ENCODE measurements around the gene PTPRT. TPM values are rescaled to one million over a fixed set of nuclear protein-coding genes. Genes with fewer than 3 reads are reported as not detected.

The PTPRT gene
- total RNA-seq, 1 donor: under 0.01 TPM

- H3K9me3 ChIP-seq (ENCODE audit: low read depth, low read length): no peaks in the 10 kb centered on the region
- H3K4me3 ChIP-seq (ENCODE audit: low read length): no peak overlapping the region
- no peaks in the 10 kb centered on the region for H3K27me3 ChIP-seq (ENCODE audit: insufficient read depth, low read length)
- no peaks in the 10 kb centered on the region for H3K4me1 ChIP-seq (ENCODE audit: insufficient read depth, low read length)
These were observed 747.0 kb downstream of the PTPRT start for GRCh38 chr20:42442716-42443115.

- Histone ChIP-seq H3K4me3 (ENCODE audit: low read length) (no peak overlapping the region), H3K9me3 (ENCODE audit: low read depth, low read length) (no peaks in the 10 kb centered on the region), H3K27me3 (ENCODE audit: insufficient read depth, low read length) (no peaks in the 10 kb centered on the region), H3K4me1 (ENCODE audit: insufficient read depth, low read length) (no peaks in the 10 kb centered on the region)
These were observed 747.8 kb downstream of the PTPRT start for GRCh38 chr20:42441864-42442331.

- Histone ChIP-seq H3K9me3 (ENCODE audit: low read depth, low read length) (no peaks in the 10 kb centered on the region), H3K4me3 (ENCODE audit: low read length) (no peak overlapping the region), H3K27me3 (ENCODE audit: insufficient read depth, low read length) (no peaks in the 10 kb centered on the region), H3K4me1 (ENCODE audit: insufficient read depth, low read length) (no peaks in the 10 kb centered on the region)
These were observed 748.4 kb downstream of the PTPRT start for GRCh38 chr20:42441196-42441863.

- no peak overlapping the region for H3K4me3 ChIP-seq (ENCODE audit: low read length)
- H3K4me1 ChIP-seq (ENCODE audit: insufficient read depth, low read length): no peaks in the 10 kb centered on the region
- no peaks in the 10 kb centered on the region for H3K9me3 ChIP-seq (ENCODE audit: low read depth, low read length)
- no peaks in the 10 kb centered on the region for H3K27me3 ChIP-seq (ENCODE audit: insufficient read depth, low read length)
These were observed 754.5 kb downstream of the PTPRT start for GRCh38 chr20:42435230-42435629.

DNA sequence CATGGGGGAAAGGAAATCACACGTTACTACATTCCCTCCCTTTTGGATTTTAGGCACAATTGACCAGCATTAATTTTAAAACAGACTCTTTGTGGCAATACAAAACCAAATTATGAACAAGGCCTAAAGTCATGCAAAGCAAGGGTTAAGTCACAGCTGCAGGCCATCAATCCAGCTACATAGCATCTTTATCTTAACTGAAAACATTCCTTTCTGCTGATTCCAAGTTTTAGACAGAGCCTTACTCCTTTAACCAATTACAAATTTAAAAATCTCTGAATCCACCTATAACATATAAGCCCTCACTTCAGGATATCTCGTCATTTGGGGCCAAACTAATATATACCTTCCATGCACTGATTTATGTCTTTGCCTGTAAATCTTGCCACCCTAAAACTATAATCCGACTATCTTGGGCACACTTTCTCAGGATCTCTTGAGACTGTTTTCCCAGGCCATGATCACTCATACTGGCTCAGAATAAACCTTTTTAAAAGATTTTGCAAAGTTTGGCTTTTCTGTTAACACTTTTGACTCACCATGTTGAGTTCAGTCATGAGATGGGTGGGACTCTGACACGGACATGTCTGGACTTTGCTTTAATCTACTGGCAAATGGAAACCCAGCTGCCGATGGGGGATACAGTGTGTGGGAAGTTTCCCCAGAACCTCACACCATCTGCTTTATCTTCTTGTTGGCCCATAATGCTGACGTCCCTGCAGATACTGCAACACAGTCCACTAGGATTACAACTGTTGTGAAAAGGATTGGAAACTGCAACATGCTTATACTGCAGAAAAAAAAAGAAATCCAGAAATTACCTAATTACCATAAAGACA is 757.0 kb downstream of the PTPRT start:
- Histone ChIP-seq H3K4me3 (ENCODE audit: low read length) (no peak overlapping the region), H3K9me3 (ENCODE audit: low read depth, low read length) (no peaks in the 10 kb centered on the region), H3K27me3 (ENCODE audit: insufficient read depth, low read length) (no peaks in the 10 kb centered on the region), H3K4me1 (ENCODE audit: insufficient read depth, low read length) (no peaks in the 10 kb centered on the region)

GRCh38 chr20:42430598-42430997 is 759.1 kb downstream of the PTPRT start:
- H3K27me3 ChIP-seq (ENCODE audit: insufficient read depth, low read length): no peaks in the 10 kb centered on the region
- no peaks in the 10 kb centered on the region for H3K9me3 ChIP-seq (ENCODE audit: low read depth, low read length)
- no peak overlapping the region for H3K4me3 ChIP-seq (ENCODE audit: low read length)
- no peaks in the 10 kb centered on the region for H3K4me1 ChIP-seq (ENCODE audit: insufficient read depth, low read length)

DNA sequence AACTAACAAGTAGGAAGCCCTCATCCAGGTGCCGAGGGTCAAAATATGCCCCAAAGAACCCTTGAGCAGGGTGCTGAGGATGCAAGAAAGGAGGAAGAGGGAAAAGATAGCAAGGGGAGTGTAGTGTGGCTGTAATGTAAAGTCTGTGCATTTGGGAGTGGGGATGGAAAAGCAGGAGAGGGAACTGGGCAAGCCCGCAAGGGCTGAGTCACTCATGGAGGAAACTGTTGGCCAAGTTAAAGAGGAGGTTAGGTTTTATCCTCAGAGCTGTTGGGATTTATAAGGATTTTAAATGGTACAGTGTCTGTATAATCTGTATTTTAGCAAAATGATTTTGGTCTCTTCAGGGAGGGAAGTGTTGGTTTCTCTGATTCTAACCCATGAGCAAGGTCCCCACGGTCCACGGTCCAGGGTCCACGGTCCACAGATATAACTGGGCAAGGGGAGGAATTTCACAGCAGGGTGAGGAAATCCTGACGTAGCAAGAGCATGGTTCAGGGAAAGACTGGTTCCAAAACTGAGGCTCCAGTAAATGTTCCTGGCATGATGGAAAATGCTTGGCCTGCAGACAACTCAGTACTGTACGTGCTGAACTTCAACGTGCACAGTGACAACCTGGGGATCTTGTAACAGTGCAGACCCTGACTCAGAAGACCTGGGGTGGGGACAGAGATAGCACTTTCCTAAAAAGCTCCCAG is 759.8 kb downstream of the PTPRT start:
- no peaks in the 10 kb centered on the region for H3K27me3 ChIP-seq (ENCODE audit: insufficient read depth, low read length)
- no peak overlapping the region for H3K4me3 ChIP-seq (ENCODE audit: low read length)
- no peaks in the 10 kb centered on the region for H3K4me1 ChIP-seq (ENCODE audit: insufficient read depth, low read length)
- no peaks in the 10 kb centered on the region for H3K9me3 ChIP-seq (ENCODE audit: low read depth, low read length)

DNA sequence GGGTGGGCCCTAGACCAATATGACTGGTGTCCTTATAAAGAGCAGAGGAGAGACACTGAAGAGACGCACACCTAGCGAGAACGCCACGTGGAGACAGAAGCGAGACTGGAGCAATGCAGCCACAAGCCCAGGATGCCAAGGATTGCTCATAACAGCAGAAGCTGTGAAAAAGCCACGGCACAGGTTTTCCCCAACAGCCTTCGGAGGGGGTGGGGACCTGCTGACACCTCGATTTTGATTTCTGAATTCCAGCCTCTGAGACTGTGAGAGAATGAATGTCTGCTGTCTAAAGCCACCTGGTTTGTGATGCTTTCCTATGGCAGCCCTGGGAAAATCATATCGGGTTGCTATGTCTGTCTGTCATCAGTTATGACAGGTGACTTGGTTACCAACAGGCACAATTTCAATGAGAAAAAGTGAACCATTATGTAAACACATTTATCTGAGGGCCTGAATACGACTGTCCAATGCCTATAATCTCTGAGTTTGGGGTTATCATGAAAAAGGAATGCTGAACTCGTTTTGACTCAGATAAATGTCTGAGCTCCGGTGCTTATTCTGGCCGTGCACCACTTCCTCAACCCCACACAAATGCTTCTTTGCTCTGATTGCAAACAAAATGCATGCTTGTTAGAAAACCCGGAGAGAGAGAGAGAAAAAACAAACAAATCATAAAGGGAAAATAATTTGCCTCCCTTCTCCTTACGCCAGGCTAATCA is 769.7 kb downstream of the PTPRT start:
- Histone ChIP-seq H3K4me3 (ENCODE audit: low read length) (no peak overlapping the region), H3K4me1 (ENCODE audit: insufficient read depth, low read length) (no peaks in the 10 kb centered on the region), H3K27me3 (ENCODE audit: insufficient read depth, low read length) (no peaks in the 10 kb centered on the region)

DNA sequence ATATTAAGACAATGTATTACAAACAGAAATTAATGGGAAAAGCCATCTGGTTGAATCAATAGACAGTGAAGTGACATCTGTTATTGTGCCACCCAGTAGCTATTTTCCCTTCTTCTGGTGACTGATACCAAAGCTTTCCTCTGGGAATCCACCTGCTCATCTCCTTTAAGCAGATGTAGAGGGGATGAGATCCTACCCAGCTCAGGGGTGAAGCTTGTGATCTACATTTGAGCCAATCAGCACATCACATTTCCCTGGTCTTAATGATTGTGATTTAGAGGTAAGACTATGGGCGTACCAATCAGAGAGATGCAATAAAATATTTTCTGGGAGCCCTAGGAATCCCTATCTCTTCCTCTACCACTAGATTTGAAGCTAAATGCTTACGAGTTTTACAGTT is 782.9 kb downstream of the PTPRT start:
- H3K4me3 ChIP-seq (ENCODE audit: low read length): no peak overlapping the region
- H3K9me3 ChIP-seq (ENCODE audit: low read depth, low read length): no peaks in the 10 kb centered on the region
- peaks cover 2% of the 10 kb centered on the region for H3K27me3 ChIP-seq (ENCODE audit: insufficient read depth, low read length)
- H3K4me1 ChIP-seq (ENCODE audit: insufficient read depth, low read length): no peaks in the 10 kb centered on the region

More for the DNA sequence above, 769.7 kb downstream of the PTPRT start:
- H3K9me3 ChIP-seq (ENCODE audit: low read depth, low read length): no peaks in the 10 kb centered on the region

GRCh38 chr20:42402455-42402854 is 787.3 kb downstream of the PTPRT start:
- H3K4me3 ChIP-seq (ENCODE audit: low read length): no peak overlapping the region
- no peaks in the 10 kb centered on the region for H3K4me1 ChIP-seq (ENCODE audit: insufficient read depth, low read length)
- no peaks in the 10 kb centered on the region for H3K9me3 ChIP-seq (ENCODE audit: low read depth, low read length)
- H3K27me3 ChIP-seq (ENCODE audit: insufficient read depth, low read length): peaks cover 2% of the 10 kb centered on the region

DNA sequence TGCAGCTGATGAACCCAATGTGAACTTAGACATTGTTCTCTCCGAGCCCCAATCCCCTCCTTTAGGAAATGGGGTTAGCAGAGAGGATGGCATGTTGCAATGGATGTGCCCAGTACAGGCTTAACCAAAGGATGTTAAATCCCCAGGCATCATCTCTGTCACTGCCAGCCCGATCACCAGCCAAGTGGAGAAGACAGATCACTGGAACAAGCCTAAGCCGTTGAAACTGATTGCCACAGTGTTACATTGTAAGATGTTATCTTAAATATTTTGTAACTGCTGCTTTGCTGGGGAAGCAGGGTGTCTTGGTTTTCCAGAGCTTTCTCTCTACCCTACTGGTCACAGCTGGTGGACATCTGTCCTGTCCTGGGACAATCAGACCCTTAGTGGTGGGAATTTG is 788.1 kb downstream of the PTPRT start:
- Histone ChIP-seq H3K4me3 (ENCODE audit: low read length) (no peak overlapping the region), H3K27me3 (ENCODE audit: insufficient read depth, low read length) (no peaks in the 10 kb centered on the region), H3K4me1 (ENCODE audit: insufficient read depth, low read length) (no peaks in the 10 kb centered on the region), H3K9me3 (ENCODE audit: low read depth, low read length) (no peaks in the 10 kb centered on the region)

DNA sequence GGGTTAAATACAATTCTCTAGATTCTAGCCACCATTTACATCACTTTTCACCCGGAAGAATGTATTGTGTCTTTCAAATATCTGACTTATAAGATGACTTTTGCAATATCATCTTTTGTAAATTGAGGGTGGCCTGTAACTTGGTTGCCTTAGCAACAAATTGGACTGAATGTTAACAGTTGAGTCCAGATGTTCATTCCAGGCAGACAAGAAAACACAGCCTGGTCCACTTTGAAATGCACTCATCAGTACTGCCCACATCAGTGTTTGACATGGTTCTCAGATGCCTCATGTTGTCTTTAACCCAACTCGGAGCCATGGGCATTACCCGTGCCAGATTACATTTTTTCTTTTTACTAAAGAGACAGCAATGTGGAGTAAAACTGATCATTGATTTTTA is 789.9 kb downstream of the PTPRT start:
- Histone ChIP-seq H3K4me1 (ENCODE audit: insufficient read depth, low read length) (no peaks in the 10 kb centered on the region), H3K27me3 (ENCODE audit: insufficient read depth, low read length) (no peaks in the 10 kb centered on the region), H3K4me3 (ENCODE audit: low read length) (no peak overlapping the region), H3K9me3 (ENCODE audit: low read depth, low read length) (no peaks in the 10 kb centered on the region)

DNA sequence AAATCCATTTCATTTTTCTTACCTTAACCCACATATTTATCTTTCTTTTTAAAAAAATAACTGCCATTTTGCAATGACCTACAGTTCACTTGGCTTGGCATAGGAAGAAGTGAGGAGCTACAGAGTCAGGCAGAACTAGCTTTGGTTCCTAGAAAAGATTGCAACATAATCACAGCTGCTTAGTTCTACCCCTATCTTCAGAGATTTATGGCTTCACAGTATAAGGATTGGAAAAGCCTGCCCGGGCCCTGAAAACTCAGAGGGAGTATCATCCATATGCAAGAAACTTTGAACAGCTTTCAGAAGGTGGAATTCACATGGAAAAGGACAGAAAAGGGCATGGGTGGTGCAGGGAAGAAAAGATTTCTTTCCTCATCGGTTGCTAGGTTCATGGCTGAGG is 797.3 kb downstream of the PTPRT start:
- no peaks in the 10 kb centered on the region for H3K27me3 ChIP-seq (ENCODE audit: insufficient read depth, low read length)
- no peaks in the 10 kb centered on the region for H3K9me3 ChIP-seq (ENCODE audit: low read depth, low read length)
- no peak overlapping the region for H3K4me3 ChIP-seq (ENCODE audit: low read length)
- H3K4me1 ChIP-seq (ENCODE audit: insufficient read depth, low read length): no peaks in the 10 kb centered on the region

- Histone ChIP-seq H3K4me3 (ENCODE audit: low read length) (no peak overlapping the region), H3K9me3 (ENCODE audit: low read depth, low read length) (no peaks in the 10 kb centered on the region), H3K27me3 (ENCODE audit: insufficient read depth, low read length) (no peaks in the 10 kb centered on the region), H3K4me1 (ENCODE audit: insufficient read depth, low read length) (no peaks in the 10 kb centered on the region)
These were observed 797.9 kb downstream of the PTPRT start for GRCh38 chr20:42391807-42392206.

DNA sequence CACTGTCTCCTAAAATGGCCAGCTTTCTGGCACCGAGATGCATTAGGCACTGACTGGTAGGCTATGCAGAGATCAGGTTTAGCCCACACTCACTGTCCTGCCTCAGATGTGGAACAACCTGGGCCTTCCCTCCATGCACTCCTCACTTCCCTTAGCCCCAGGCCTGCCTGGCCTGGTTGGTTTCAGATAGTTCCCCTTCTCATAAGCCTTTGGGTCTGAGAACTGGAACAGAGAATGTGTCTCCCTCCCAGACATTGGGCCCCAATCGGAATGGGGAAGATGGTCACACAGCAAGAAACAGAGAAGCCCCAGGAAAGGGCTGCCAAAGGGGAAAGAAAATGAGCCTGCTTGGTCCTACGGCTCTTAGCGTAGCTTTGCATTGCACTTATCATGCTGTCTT is 809.4 kb downstream of the PTPRT start:
- H3K4me3 ChIP-seq (ENCODE audit: low read length): no peak overlapping the region
- H3K9me3 ChIP-seq (ENCODE audit: low read depth, low read length): no peaks in the 10 kb centered on the region
- H3K4me1 ChIP-seq (ENCODE audit: insufficient read depth, low read length): no peaks in the 10 kb centered on the region

More for the DNA sequence above, 809.4 kb downstream of the PTPRT start:
- H3K27me3 ChIP-seq (ENCODE audit: insufficient read depth, low read length): no peaks in the 10 kb centered on the region

Measured in mononuclear cell (primary cell).